ENCODE data around the gene OSTM1. TPM values are rescaled to one million over a fixed set of nuclear protein-coding genes. Genes with fewer than 3 reads are reported as not detected.

OSTM1 gene
- total RNA-seq, 1 donor from 2014 or later, result 20.4 TPM

- no peaks in the 10 kb centered on the region for H3K9me3 Mint-ChIP-seq
- no peak overlapping the region for H3K27ac Mint-ChIP-seq (ENCODE audit: unreplicated experiment)
- no peaks in the 10 kb centered on the region for H3K4me1 Mint-ChIP-seq
- no peaks in the 10 kb centered on the region for H3K36me3 Mint-ChIP-seq (ENCODE audit: low read depth)
- no peak for TF ChIP-seq CTCF (conservative IDR thresholded peaks at IDR 0.05)
- peaks cover 30% of the 10 kb centered on the region for H3K27me3 Mint-ChIP-seq (ENCODE audit: low read depth)
- no peak overlapping the region for H3K4me3 Mint-ChIP-seq
- DNase-seq (ENCODE audit: low read depth, low spot score), result no peak
These were observed 32.2 kb upstream of the OSTM1 start for GRCh38 chr6:108106694-108107093.

GRCh38 chr6:108106261-108106660, 31.7 kb upstream of the OSTM1 start:
- DNase-seq (ENCODE audit: low read depth, low spot score), result no peak
- Mint-ChIP-seq H3K36me3 (ENCODE audit: low read depth) (no peaks in the 10 kb centered on the region), H3K27me3 (ENCODE audit: low read depth) (peaks cover 26% of the 10 kb centered on the region), H3K4me3 (no peak overlapping the region), H3K4me1 (no peaks in the 10 kb centered on the region), H3K27ac (ENCODE audit: unreplicated experiment) (no peak overlapping the region), H3K9me3 (no peaks in the 10 kb centered on the region)
- no peak for TF ChIP-seq CTCF (conservative IDR thresholded peaks at IDR 0.05)

GRCh38 chr6:108105571-108105970, 31.0 kb upstream of the OSTM1 start:
- no peak overlapping the region for H3K27ac Mint-ChIP-seq (ENCODE audit: unreplicated experiment)
- no peaks in the 10 kb centered on the region for H3K9me3 Mint-ChIP-seq
- H3K27me3 Mint-ChIP-seq (ENCODE audit: low read depth), result peaks cover 25% of the 10 kb centered on the region
- H3K36me3 Mint-ChIP-seq (ENCODE audit: low read depth), result no peaks in the 10 kb centered on the region
- TF ChIP-seq CTCF (conservative IDR thresholded peaks at IDR 0.05), result no peak
- H3K4me1 Mint-ChIP-seq, result no peaks in the 10 kb centered on the region
- no peak overlapping the region for H3K4me3 Mint-ChIP-seq
- no peak for DNase-seq (ENCODE audit: low read depth, low spot score)

- Mint-ChIP-seq H3K27ac (ENCODE audit: unreplicated experiment) (no peak overlapping the region), H3K36me3 (ENCODE audit: low read depth) (no peaks in the 10 kb centered on the region), H3K4me3 (no peak overlapping the region), H3K9me3 (no peaks in the 10 kb centered on the region), H3K27me3 (ENCODE audit: low read depth) (peaks cover 19% of the 10 kb centered on the region), H3K4me1 (no peaks in the 10 kb centered on the region)
- DNase-seq (ENCODE audit: low read depth, low spot score), result no peak
- TF ChIP-seq CTCF (conservative IDR thresholded peaks at IDR 0.05), result no peak
These were observed 28.4 kb upstream of the OSTM1 start for GRCh38 chr6:108102965-108103364.

- TF ChIP-seq CTCF (conservative IDR thresholded peaks at IDR 0.05), result no peak
- Mint-ChIP-seq H3K27ac (ENCODE audit: unreplicated experiment) (no peak overlapping the region), H3K4me1 (no peaks in the 10 kb centered on the region), H3K4me3 (no peak overlapping the region), H3K9me3 (no peaks in the 10 kb centered on the region), H3K36me3 (ENCODE audit: low read depth) (no peaks in the 10 kb centered on the region), H3K27me3 (ENCODE audit: low read depth) (peaks cover 17% of the 10 kb centered on the region)
- DNase-seq (ENCODE audit: low read depth, low spot score), result no peak
These were observed 25.5 kb upstream of the OSTM1 start for GRCh38 chr6:108100003-108100402.

GRCh38 chr6:108097882-108098281, 23.3 kb upstream of the OSTM1 start:
- Mint-ChIP-seq H3K27me3 (ENCODE audit: low read depth) (peaks cover 17% of the 10 kb centered on the region), H3K4me3 (no peak overlapping the region), H3K36me3 (ENCODE audit: low read depth) (no peaks in the 10 kb centered on the region), H3K27ac (ENCODE audit: unreplicated experiment) (no peak overlapping the region), H3K4me1 (no peaks in the 10 kb centered on the region), H3K9me3 (no peaks in the 10 kb centered on the region)
- no peak for DNase-seq (ENCODE audit: low read depth, low spot score)
- TF ChIP-seq CTCF (conservative IDR thresholded peaks at IDR 0.05), result no peak

Measured in neural crest cell (in vitro differentiated cells).